Duodenal mucosa (tissue), 2 donors: ENCODE data around the gene FJX1.

Experiments
- H3K27ac ChIP-seq: one replicate; pipeline ENCODE4 v1.7.0; 2013; ENCODE audit warnings: low read depth, low read length
- H3K27me3 ChIP-seq, 2 donors: one replicate each; pipeline ENCODE4 v1.7.0; 2013; ENCODE audit warnings: low read length in 2 of 2, control low read depth in 1 of 2; ENCODE audit not compliant: insufficient read depth in 2 of 2, control insufficient read depth in 1 of 2
- H3K36me3 ChIP-seq, 2 donors: one replicate each; pipeline ENCODE4 v1.7.0; 2013; ENCODE audit warnings: low read length in 2 of 2, control low read depth in 1 of 2; ENCODE audit not compliant: insufficient read depth in 2 of 2, control insufficient read depth in 1 of 2
- H3K4me1 ChIP-seq, 2 donors: one replicate each; pipeline ENCODE4 v1.7.0; 2013; ENCODE audit warnings: low read length in 2 of 2, control low read depth in 1 of 2; ENCODE audit not compliant: insufficient read depth in 2 of 2, control insufficient read depth in 1 of 2
- H3K4me3 ChIP-seq, 2 donors: one replicate each; pipeline ENCODE4 v1.7.0; 2013; ENCODE audit warnings: low read length in 2 of 2, low read depth in 1 of 2
- H3K9ac ChIP-seq, 2 donors: one replicate each; pipeline ENCODE4 v1.7.0; 2013; ENCODE audit warnings: low read length in 2 of 2, low read depth in 1 of 2
- H3K9me3 ChIP-seq, 2 donors: one replicate each; pipeline ENCODE4 v1.7.0; 2013; ENCODE audit warnings: low read length in 2 of 2, control low read depth in 1 of 2; ENCODE audit not compliant: control insufficient read depth in 1 of 2

Gene FJX1

GRCh38 chr11:35586222-35586621 is 32.0 kb upstream of the FJX1 start:
- no peak overlapping the region for H3K27ac ChIP-seq

GRCh38 chr11:35587972-35588371 is 30.3 kb upstream of the FJX1 start:
- Histone ChIP-seq H3K27me3 (peaks cover 0 to 6% of the 10 kb centered on the region in 2 donors), H3K4me3 (no peak overlapping the region), H3K9ac (no peak overlapping the region), H3K36me3 (no peaks in the 10 kb centered on the region), H3K27ac (no peak overlapping the region), H3K4me1 (no peaks in the 10 kb centered on the region), H3K9me3 (no peaks in the 10 kb centered on the region)

More at GRCh38 chr11:35586222-35586621, 32.0 kb upstream of the FJX1 start:
- Histone ChIP-seq H3K27me3 (peaks cover 0 to 6% of the 10 kb centered on the region in 2 donors), H3K36me3 (no peaks in the 10 kb centered on the region), H3K4me1 (no peaks in the 10 kb centered on the region), H3K9me3 (no peaks in the 10 kb centered on the region), H3K9ac (no peak overlapping the region), H3K4me3 (no peak overlapping the region)

- Histone ChIP-seq H3K4me3 (no peak overlapping the region), H3K4me1 (no peaks in the 10 kb centered on the region), H3K9ac (no peak overlapping the region), H3K36me3 (no peaks in the 10 kb centered on the region), H3K27ac (no peak overlapping the region), H3K9me3 (no peaks in the 10 kb centered on the region), H3K27me3 (peaks cover 0 to 6% of the 10 kb centered on the region in 2 donors)
Measured at GRCh38 chr11:35588627-35589026, 29.6 kb upstream of the FJX1 start.

- Histone ChIP-seq H3K27me3 (peaks cover 0 to 3% of the 10 kb centered on the region in 2 donors), H3K36me3 (no peaks in the 10 kb centered on the region), H3K4me3 (no peak overlapping the region), H3K9me3 (no peaks in the 10 kb centered on the region), H3K9ac (no peak overlapping the region), H3K27ac (no peak overlapping the region), H3K4me1 (no peaks in the 10 kb centered on the region)
Measured at GRCh38 chr11:35589281-35589680, 29.0 kb upstream of the FJX1 start.

GRCh38 chr11:35590412-35590811 is 27.8 kb upstream of the FJX1 start:
- no peak overlapping the region for H3K9ac ChIP-seq
- no peak overlapping the region for H3K27ac ChIP-seq
- no peaks in the 10 kb centered on the region for H3K36me3 ChIP-seq
- H3K4me1 ChIP-seq: no peaks in the 10 kb centered on the region
- H3K4me3 ChIP-seq: no peak overlapping the region
- no peaks in the 10 kb centered on the region for H3K9me3 ChIP-seq
- H3K27me3 ChIP-seq: peaks cover 0 to under 1% of the 10 kb centered on the region in 2 donors

- no peaks in the 10 kb centered on the region for H3K36me3 ChIP-seq
- H3K27ac ChIP-seq: no peak overlapping the region
- no peak overlapping the region for H3K4me3 ChIP-seq
- no peak overlapping the region for H3K9ac ChIP-seq
- no peaks in the 10 kb centered on the region for H3K27me3 ChIP-seq
- no peaks in the 10 kb centered on the region for H3K4me1 ChIP-seq
- no peaks in the 10 kb centered on the region for H3K9me3 ChIP-seq
Measured at GRCh38 chr11:35593143-35593542, 25.1 kb upstream of the FJX1 start.

GRCh38 chr11:35594680-35595079 is 23.6 kb upstream of the FJX1 start:
- no peak overlapping the region for H3K27ac ChIP-seq
- H3K27me3 ChIP-seq: peaks cover 0 to 4% of the 10 kb centered on the region in 2 donors
- no peak overlapping the region for H3K9ac ChIP-seq

GRCh38 chr11:35598254-35599125 is 19.8 kb upstream of the FJX1 start:
- peaks cover 0 to 4% of the 10 kb centered on the region in 2 donors for H3K27me3 ChIP-seq

More at GRCh38 chr11:35594680-35595079, 23.6 kb upstream of the FJX1 start:
- Histone ChIP-seq H3K9me3 (no peaks in the 10 kb centered on the region), H3K4me1 (no peaks in the 10 kb centered on the region), H3K4me3 (no peak overlapping the region), H3K36me3 (no peaks in the 10 kb centered on the region)

GRCh38 chr11:35600331-35600838 is 17.9 kb upstream of the FJX1 start:
- no peak overlapping the region for H3K9ac ChIP-seq
- H3K27me3 ChIP-seq: peaks cover 0 to 7% of the 10 kb centered on the region in 2 donors
- no peaks in the 10 kb centered on the region for H3K36me3 ChIP-seq
- H3K4me1 ChIP-seq: no peaks in the 10 kb centered on the region
- H3K27ac ChIP-seq: no peak overlapping the region
- no peak overlapping the region for H3K4me3 ChIP-seq
- no peaks in the 10 kb centered on the region for H3K9me3 ChIP-seq

More at GRCh38 chr11:35598254-35599125, 19.8 kb upstream of the FJX1 start:
- H3K9ac ChIP-seq: no peak overlapping the region
- no peak overlapping the region for H3K4me3 ChIP-seq
- H3K36me3 ChIP-seq: no peaks in the 10 kb centered on the region
- H3K9me3 ChIP-seq: no peaks in the 10 kb centered on the region
- H3K4me1 ChIP-seq: no peaks in the 10 kb centered on the region
- no peak overlapping the region for H3K27ac ChIP-seq

- Histone ChIP-seq H3K9me3 (no peaks in the 10 kb centered on the region), H3K9ac (no peak overlapping the region), H3K4me3 (no peak overlapping the region), H3K36me3 (no peaks in the 10 kb centered on the region), H3K4me1 (no peaks in the 10 kb centered on the region), H3K27me3 (peaks cover 5 to 12% of the 10 kb centered on the region in 2 donors), H3K27ac (no peak overlapping the region)
Measured at GRCh38 chr11:35602160-35602793, 16.0 kb upstream of the FJX1 start.
